ENCODE results near the gene LYPD8.

GRCh38 chr1:248753029-248753594, 2.4 kb downstream of the LYPD8 start:
- TF ChIP-seq CTCF (IDR thresholded peaks at IDR 0.05), result no peak
- no peak for TF ChIP-seq POLR2A (IDR thresholded peaks at IDR 0.05)
